Fibroblast of skin of right quadriceps (primary cell): ENCODE data around the gene IRAK2.
"Not testable (repeated sequence)": the region's sequence is repeated elsewhere in the genome, so short reads cannot be mapped to it uniquely, and the experiment has no call there.

ENCODE experiments used
- DNase-seq: peaks from one replicate; pipeline ENCODE4 v3.0.0-alpha.2; 2013

Gene IRAK2

DNA sequence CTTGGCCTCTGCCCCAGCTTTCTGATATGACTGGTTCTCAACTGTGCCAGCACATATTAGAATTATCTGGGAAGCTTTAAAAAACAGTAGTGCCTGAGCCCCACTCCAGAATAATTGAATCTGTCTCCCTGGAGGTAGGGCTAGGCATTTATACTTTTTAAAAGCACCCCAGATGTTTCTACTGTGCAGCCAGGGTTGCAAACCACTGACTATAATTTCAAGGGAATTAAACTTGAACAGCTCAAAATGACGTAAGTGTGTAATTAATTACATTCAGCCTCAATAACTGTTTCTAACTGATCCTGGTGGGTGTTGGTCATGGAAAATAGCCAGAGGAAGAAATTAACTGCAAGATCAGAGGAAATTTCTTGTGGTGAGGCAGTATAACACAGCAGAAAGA, 4.4 kb upstream of the IRAK2 start:
- peak; percentile 86 for DNase-seq

DNA sequence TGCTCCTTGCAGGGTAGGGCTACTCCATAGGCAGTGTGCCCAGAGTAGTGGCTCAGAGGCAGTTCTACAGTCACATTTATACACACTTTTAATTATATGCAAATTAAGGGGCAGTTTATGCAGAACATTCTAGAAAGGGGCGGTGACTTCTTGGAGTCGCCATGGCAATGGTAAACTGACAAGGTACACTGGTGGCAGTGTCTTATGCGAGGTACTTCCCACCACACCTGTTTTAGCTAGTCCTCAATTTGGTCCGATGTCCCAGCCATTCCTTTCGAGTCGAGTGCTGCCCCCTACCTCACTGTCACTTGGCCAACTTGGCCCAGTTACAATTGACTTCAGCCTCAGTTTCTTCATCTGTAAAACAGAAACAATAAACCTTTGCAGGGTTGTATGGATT, 3.8 kb upstream of the IRAK2 start:
- DNase-seq, result no peak

DNA sequence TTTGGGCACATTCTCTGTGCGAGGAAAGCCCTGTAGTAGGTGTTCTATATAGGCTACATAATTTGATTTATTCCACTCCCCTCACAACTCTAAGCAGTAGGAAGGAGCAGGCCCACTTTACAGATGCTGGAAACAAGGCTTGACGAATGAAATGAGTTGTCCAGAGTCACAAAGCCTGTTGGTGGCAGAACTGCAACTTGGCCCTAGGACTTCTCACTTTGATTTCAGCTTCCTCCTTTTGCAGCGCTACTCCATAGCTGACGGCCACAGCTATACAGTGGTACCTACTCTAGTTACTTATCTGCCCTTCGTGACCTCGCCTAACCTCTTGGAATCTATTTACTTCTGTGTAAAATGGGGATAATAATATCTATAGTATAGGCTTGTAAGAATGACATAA, 2.5 kb upstream of the IRAK2 start:
- DNase-seq, result no peak

DNA sequence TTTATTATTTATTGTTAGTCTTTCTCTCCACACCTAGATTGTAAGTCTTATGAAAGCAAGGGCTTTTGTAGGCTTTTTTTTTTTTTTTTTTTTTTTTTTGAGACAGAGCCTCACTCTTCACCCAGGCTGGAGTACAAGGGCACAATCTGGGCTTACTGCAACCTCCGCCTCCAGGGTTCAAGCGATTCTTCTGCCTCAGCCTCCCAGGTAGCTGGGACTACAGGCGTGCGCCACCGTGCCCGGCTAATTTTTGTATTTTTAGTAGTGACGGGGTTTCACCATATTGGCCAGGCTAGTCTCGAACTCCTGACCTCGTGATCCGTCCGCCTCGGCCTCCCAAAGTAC, 546 bp upstream of the IRAK2 start:
- not testable (repeated sequence) for DNase-seq

DNA sequence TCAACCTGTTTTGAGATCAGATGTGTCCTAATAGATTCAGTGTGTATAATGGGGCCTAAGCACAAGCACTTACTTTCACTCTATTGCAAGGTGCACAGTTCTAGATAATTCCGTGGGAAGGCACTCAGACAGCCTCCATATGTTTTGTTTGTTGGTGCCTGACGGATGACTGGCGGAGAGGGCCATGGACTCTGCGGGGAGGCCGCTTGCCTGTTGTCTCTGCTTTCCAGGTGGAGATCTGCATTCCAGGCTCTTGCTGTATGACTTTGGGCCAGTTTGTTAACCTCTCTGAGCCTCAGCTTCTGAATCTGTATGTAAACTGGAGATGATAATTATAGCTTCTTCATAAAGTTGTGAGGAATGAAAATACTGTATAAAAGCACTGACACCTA, 1.5 kb downstream of the IRAK2 start:
- DNase-seq, result no peak

DNA sequence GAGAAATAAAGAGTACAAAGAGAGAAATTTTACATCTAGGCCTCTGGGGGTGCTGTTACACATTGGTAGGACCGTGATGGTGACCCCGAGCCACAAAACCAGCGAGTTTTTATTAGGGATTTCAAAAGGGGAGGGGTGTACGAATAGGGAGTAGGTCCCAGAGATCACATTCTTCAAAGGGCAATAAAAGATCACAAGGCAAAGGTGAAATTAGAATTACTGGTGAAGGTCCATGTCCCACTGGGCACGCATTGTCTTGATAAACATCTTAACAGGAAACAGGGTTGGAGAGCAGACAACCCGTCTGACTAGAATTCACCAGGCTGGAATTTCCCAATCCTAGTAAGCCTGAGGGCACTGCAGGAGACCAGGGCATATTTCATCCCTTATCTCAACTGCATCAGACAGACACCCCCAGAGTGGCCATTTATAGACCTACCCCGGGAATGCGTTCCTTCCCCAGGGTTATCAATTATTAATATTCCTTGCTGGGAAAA, 4.3 kb downstream of the IRAK2 start:
- no peak for DNase-seq

DNA sequence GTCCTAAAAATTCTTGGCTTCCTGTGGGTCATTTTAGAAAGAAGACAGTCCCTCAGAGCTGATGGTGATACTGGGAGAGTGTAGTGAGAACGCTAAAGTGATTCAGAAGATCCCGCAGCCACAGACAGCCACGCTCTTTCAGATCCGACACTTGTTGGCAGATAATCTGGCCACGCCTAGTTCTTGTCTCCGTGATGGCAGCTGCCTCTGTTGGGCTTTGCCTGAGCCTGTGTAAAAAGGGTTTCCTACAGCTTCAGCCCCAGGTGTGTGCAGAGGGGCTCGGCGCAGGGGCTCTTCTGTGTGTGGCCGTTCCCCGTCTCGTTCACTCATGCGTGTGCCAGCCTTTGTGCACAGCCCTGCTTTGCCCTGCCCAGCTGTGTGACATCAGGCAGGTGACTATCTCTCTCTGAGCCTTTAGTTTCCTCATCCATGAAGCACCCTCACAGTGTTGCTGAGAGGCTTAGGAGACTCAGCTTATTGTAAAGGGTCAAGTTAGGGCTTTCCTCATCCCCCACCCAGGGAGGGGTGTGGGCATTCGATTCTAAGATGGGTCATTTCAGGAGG, 6.3 kb downstream of the IRAK2 start:
- no peak for DNase-seq

DNA sequence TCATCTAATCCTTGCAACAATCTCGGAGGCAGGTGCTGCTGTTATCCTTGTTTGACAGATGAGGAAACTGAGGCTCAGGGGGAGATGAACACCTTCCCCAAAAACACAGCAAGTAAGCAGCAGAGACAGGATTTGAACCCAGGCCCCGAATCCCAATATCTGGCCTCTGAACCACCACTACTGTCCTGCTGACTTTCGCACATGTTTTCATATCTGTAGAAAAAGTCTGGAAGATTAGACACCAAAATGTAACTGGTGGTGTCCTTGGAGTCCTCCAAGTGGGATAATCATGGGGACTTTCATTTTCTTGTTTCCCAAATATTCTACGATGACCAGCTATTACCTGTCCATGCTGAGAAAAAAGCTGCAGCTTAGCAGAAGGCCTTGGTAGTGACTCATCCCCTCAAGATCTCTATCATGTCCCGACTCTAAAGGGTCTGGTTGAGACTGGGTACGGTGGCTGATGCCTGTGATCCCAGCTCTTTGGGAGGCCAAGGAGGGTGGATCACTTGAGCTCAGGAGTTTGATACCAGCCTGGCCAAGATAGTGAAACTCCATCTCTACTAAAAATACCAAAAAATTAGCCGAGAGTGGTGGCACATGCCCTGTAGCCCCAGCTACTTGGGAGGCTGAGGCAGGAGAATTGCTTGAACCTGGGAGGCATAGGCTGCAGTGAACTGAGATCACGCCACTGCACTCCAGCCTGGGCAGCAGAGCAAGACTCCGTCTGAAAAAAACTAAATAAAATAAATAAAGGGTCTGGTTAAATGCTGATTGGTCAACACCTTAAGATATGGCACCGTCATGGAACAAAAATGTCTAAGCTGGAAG, 8.6 kb downstream of the IRAK2 start:
- peak; percentile 15 for DNase-seq

DNA sequence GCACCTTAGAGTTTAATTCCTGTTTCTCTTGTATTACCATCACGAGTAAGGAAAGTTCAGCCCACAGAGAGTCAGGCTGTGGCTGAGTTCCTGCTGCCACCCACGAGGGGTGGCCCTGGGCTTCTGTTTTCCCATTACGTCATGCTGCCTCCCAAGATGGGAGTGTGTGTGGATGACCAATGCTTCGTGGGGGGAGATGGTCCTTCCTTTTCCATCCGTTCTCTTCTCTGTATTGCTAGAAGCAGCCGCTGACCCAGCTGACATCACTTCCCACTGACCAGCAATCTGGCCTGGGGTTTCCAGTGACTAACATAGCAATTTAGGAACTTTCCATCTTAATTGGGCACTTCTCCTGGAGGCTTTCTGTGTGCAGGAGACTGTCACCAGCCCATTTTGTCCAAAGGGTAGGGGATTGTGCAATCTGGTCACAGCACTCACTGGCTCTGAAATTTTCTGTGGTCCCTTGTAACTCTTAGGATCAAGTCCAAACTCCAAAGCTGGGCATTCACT, 9.3 kb downstream of the IRAK2 start:
- DNase-seq, result peak; percentile 70

DNA sequence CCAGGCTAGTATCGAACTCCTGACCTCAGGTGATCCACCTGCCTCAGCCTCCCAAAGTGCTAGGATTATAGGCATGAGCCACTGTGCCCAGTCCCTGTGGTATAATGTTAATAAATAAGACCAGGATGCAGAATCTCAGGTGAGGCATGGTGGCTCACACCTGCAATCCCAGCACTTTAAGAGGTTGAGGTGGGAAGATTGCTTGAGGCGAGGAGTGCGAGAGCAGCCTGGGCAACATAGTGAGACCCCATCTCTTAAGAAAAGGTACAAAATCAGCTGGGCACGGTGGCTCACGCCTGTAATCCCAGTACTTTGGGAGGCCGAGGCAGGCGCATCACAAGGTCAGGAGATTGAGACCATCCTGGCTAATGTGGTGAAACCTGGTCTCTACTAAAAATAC, 10.6 kb downstream of the IRAK2 start:
- not testable (repeated sequence) for DNase-seq

DNA sequence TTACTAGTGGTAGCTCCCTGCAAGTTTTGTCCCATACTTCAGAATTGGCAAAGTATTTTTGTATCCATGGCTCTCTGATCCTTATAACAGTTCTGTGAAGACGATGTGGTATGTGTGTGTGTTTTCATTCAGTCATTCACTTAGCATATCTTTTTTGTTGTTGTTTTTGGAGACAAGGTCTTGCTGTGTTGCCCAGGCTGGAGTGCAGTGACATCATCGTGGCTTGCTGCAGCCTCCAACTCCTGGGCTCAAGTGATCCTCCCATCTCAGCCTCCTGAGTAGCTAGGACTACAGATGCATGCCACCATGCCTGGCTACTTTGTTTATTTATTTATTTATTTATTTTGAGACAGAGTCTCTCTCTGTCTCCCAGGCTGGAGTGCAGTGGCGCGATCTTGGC, 11.4 kb downstream of the IRAK2 start:
- not testable (repeated sequence) for DNase-seq

DNA sequence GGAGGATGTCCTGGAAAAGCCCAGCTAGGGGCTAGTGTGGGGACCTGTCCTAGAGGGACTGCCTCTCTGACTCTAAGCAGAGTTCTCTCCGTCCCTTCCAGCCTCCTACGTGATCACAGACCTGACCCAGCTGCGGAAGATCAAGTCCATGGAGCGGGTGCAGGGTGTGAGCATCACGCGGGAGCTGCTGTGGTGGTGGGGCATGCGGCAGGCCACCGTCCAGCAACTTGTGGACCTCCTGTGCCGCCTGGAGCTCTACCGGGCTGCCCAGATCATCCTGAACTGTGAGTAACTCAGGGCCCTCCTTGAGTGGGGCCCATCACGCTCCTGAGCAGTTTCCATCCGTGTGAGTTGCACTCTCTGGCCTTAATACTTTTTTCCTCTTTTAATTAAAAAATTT, 13.0 kb downstream of the IRAK2 start:
- no peak for DNase-seq

DNA sequence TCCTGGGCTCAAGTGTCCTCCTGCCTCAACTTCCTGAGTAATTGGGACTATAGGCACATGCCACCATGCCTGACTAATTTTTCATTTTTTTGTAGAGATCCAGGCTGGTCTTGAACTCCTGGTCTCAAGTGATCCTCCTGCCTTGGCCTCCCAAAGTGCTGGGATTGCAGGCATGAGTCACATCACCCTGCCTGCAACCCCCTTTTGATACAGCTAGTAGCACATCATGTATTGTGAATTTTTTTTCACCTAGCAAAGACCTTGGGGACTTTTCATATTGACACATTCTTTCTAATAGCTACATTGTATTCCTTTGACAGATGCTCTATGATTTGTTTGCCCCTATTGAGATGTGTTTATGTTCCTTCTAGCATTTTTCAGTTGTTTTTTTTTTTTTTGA, 14.2 kb downstream of the IRAK2 start:
- no peak for DNase-seq

DNA sequence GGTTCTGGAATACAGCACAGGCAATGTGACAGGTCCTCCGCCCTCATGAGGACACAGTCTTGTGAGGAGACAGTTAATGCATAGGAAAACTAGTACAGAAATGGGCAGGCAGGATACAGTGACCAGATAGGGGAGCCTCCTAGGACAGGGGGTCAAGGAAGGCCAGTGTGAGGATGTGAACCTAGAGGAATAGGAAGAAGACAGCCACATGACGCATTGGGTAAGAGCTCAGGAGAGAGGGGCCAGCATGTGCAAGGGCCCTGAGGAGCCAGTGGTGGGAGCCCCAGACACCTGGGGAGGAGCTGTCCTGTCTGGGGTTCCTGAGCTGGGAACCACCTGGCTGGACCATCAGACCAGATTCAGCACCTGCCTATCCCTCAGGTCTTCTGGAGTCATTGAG, 15.6 kb downstream of the IRAK2 start:
- no peak for DNase-seq

DNA sequence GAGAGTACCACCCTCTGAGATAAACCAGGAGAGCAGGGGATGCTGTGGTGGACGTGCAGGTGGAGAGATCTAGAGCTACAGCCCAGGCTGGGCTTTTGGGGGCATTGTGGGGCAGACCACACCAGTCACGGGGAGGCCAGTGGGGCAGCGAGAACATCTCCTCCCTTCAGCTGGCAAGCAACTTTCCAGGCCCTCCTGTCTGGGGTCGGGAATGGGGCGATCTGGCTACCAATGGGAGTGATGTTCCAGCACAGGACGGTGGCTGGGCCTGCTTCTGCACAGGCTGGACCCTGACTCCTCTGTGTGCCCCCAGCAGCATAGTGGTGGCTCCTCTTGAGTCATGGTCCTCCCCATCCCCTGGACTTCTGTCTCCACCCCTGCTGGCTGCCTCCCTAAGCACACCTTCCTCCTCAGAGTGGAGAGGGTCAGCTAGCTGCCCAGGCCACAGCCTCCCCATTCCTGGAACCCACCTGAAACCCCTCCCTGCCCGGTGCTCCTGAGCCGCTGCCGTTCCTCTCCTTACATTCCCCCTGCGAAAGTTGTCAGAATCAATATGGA, 16.1 kb downstream of the IRAK2 start:
- DNase-seq, result no peak

DNA sequence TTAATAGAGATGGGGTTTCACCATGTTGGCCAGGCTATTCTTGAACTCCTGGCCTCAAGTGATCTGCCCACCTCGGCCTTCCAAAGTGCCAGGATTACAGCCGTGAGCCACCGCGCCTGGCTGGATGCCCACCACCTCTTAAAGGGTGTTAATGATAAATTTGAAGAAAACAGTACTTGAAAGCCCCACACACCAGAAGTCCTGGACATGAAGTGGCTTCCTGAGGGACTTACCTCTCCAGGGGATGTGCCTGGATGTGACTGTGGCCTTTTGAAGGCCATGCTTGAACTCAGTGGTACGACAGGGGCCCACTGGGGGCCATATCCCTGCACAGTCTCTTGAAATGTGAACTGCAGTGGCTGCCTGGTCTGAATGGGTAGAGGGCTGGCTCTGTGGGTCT, 18.2 kb downstream of the IRAK2 start:
- no peak for DNase-seq

DNA sequence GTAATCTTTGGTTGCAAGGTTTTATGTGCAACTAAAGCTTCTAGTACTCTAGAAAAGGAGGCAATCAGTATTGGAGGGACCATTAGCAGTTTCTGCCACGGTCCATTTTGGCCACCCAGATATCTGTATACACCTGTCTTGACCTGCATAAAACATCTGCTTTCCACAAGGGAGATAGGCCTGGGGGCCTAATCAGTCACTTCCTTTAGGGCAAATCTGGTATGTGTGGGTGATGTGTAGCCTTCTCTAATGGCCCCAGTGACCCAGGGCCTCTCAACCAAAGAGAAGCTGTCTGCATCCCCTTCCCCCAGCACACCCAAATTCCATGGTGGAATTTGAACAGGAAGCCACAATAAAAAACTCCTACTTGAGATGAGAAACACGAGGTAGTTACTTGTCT, 19.5 kb downstream of the IRAK2 start:
- no peak for DNase-seq

DNA sequence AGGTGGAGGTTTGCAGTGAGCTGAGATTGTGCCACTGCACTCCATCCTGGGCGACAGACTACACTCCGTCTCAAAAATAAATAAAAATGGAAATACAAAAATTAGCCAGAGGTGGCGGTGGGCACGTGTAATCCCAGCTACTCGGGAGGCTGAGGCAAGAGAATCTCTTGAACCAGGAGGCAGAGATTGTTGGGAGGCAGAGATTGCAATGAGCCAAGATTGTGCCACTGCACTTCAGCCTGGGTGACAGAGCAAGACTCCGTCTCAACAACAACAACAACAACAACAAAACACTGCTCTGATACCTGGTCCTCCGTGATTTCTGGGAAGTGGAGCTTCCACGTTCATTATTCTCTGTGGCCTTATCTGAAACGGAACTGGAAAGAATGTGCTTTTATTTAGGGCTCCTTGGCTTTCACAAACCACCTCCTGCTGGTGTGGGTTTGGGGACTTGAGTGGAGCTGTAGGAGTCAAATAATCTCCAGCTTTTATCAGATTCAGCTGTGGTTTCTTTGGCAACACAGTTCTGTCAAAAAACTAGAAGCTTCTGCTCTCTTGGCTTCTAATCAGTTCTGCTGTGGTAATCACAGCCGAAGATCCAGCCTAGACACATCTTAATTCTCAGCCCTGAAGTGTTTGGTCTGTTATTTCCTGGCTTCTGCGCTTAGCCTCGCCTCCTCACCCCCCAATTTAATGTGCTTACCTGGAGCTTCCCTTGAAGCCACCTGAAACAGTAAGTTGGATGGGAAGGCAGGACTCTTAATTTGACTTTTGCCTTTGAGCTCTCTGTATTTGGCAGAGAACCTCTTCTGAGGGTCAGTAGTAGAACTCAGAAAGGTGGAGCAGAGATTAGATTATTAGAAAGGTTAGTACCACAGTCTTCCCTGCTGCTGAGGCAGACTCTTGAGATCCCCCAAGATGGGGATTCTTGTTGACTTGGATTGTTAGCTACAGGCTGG, 21.4 kb downstream of the IRAK2 start:
- DNase-seq, result no peak

DNA sequence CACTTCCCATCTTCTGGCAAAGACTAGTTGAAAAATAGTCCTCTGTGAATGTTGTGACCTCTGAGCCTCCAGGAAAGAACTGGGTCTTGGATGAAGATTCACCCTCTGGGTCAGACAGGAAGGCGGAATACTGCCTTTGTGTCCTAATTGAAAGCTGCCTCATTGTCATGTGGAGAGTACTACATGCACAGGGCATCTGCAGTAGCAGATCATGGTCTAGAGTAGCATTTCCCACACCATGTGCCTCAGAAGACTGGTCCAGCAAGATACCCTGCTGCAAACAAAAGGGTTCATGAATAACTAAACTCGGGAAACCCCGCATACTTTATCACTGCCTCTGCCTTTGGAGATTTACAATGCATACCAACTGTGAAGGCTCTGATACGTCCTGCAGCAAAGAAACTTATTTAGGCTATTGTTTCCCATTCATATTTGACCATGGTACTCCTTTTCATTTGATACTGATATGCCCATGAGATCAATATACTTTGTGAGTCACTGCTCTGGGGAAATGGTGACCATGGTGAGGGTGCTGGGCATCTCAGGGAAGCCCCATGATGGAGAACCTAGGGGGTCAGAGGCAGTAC, 22.7 kb downstream of the IRAK2 start:
- no peak for DNase-seq

DNA sequence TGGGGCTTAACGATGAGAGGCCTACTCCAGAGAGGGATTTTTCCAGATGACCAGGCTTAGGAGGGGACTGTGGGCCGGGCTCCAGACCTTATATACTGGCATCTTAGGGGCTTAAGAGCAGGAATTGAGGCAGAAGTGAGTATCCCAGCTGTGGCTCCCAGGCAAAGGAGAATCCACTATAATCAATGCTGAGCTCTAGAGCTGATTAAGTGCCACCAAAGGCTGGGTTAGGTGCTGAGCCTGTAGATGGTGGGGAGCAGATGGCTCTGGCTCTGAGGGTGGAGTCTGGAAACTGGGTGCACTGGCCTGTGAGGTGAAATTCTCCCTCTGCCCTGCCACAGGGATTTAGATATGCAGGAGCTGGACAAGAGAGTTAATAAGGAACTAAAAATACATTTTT, 23.2 kb downstream of the IRAK2 start:
- no peak for DNase-seq

DNA sequence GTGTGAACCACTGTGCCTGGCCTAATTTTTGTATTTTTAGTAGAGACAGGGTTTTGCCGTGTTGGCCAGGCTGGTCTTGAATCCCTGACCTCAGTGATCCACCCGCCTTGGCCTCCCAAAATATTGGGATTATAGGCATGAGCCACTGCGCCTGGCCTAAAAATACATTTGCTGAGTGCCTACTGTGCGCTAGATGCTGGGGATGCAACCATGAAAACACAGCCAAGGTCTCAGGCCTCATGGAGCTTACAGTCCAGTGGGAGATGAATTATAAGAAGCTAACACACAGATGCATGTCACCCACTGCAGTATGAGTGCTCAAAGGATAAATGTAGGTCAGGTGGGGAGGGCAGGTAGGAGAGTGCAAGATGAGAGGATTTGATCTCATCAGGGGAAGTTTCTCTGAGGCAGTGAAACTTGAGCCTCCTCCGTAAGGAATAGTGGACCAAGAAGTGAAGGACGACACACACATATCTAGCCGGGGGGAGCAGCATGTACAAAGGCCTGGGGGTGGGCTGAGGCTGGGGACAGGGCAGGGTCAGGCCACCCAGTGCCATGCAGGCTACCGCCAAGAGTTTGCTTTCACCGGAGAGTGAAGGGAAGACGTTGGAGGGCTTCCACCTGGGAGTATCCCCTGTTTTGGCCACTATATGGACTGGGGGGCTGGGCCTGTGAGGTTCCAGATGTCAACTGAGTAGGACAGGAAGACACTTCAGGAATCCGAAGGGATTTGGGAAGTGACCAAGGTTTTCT, 24.3 kb downstream of the IRAK2 start:
- DNase-seq, result no peak
